SK-N-SH treated with all-trans-retinoic acid at 6 μM for 48 hours (cell line): ENCODE data around the gene NPY5R.

Experiments used
- ATAC-seq: fragments of 200-7000 bp; cut with Tn5 transposase; 3 replicates; pipeline ENCODE4 v1.9.1; 2020; ENCODE audit warnings: mild to moderate bottlenecking, moderate library complexity
- ARNTL ChIP-seq: fragments of 450-650 bp; formaldehyde crosslinking; IDR thresholded peaks from 2 replicates; pipeline ENCODE4 v1.5.0; 2020; ENCODE audit warnings: low read depth, mild to moderate bottlenecking, moderate library complexity, borderline replicate concordance
- BACH2 ChIP-seq: fragments of 250-450 bp; sonication (Bioruptor Pico); IDR thresholded peaks from 2 replicates; pipeline ENCODE4 v1.9.0; 2021; ENCODE audit warnings: mild to moderate bottlenecking, borderline replicate concordance
- ESRRG ChIP-seq: fragments of 250-450 bp; sonication (Bioruptor Pico); IDR thresholded peaks from 2 replicates; pipeline ENCODE4 v1.6.1; 2021; ENCODE audit warnings: mild to moderate bottlenecking
- GLIS3 ChIP-seq: fragments of 250-450 bp; sonication (Bioruptor Pico); IDR thresholded peaks from 2 replicates; pipeline ENCODE4 v1.5.0; 2020; ENCODE audit warnings: mild to moderate bottlenecking, moderate library complexity
- ISL1 ChIP-seq: fragments of 250-450 bp; sonication (Bioruptor Pico); IDR thresholded peaks from 2 replicates; pipeline ENCODE4 v2.1.2; 2022; ENCODE audit warnings: mild to moderate bottlenecking, moderate library complexity
- OSR1 ChIP-seq: fragments of 250-450 bp; sonication (Bioruptor Pico); IDR thresholded peaks from 2 replicates; pipeline ENCODE4 v1.8.0; 2022; ENCODE audit warnings: moderate library complexity, mild to moderate bottlenecking, inconsistent platforms
- PPARA ChIP-seq: fragments of 250-450 bp; sonication (Bioruptor Pico); IDR thresholded peaks from 2 replicates; pipeline ENCODE4 v1.5.0; 2020; ENCODE audit warnings: mild to moderate bottlenecking, borderline replicate concordance
- RARB ChIP-seq: fragments of 250-450 bp; sonication (Bioruptor Pico); IDR thresholded peaks from 2 replicates; pipeline ENCODE4 v1.8.0; 2021; ENCODE audit warnings: mild to moderate bottlenecking, moderate library complexity
- TCF4 ChIP-seq: fragments of 250-450 bp; sonication (Bioruptor Pico); IDR thresholded peaks from 2 replicates; pipeline ENCODE4 v1.8.0; 2021; ENCODE audit warnings: mild to moderate bottlenecking, moderate library complexity, borderline replicate concordance
- TOX ChIP-seq: fragments of 250-450 bp; sonication (Bioruptor Pico); IDR thresholded peaks from 2 replicates; pipeline ENCODE4 v1.8.0; 2021; ENCODE audit warnings: mild to moderate bottlenecking, moderate library complexity, borderline replicate concordance
- ZC3H10 ChIP-seq: fragments of 250-450 bp; sonication (Bioruptor Pico); IDR thresholded peaks from 2 replicates; pipeline ENCODE4 v1.5.1; 2021; ENCODE audit warnings: mild to moderate bottlenecking, moderate library complexity
- ZFP3 ChIP-seq: fragments of 250-450 bp; sonication (Bioruptor Pico); IDR thresholded peaks from 2 replicates; pipeline ENCODE4 v1.5.0; 2020; ENCODE audit warnings: mild to moderate bottlenecking, moderate library complexity
- ZFP30 ChIP-seq: fragments of 450-650 bp; formaldehyde crosslinking; IDR thresholded peaks from 2 replicates; pipeline ENCODE4 v1.5.0; 2022; ENCODE audit warnings: mild to moderate bottlenecking, moderate library complexity
- ZNF565 ChIP-seq: fragments of 450-650 bp; formaldehyde crosslinking; conservative IDR thresholded peaks from 2 replicates; pipeline ENCODE4 v1.5.0; 2020; ENCODE audit warnings: low read depth, mild to moderate bottlenecking, moderate library complexity
- ZNF70 ChIP-seq: fragments of 450-650 bp; formaldehyde crosslinking; IDR thresholded peaks from 2 replicates; pipeline ENCODE4 v1.5.0; 2020; ENCODE audit warnings: mild to moderate bottlenecking, moderate library complexity
- ZNF8 ChIP-seq: fragments of 450-650 bp; formaldehyde crosslinking; IDR thresholded peaks from 2 replicates; pipeline ENCODE4 v1.5.0; 2020; ENCODE audit warnings: mild to moderate bottlenecking, moderate library complexity
- TF ChIP-seq, protein P1 (sequence below): fragments of 250-450 bp; sonication (Bioruptor Pico); IDR thresholded peaks from 2 replicates; pipeline ENCODE4 v1.8.0; 2020; ENCODE audit warnings: mild to moderate bottlenecking, moderate library complexity, borderline replicate concordance
- TF ChIP-seq, protein P2 (sequence below): fragments of 250-450 bp; sonication (Bioruptor Pico); IDR thresholded peaks from 2 replicates; pipeline ENCODE4 v1.5.1; 2021; ENCODE audit warnings: mild to moderate bottlenecking, moderate library complexity
- TF ChIP-seq, protein P3 (sequence below): fragments of 250-450 bp; sonication (Bioruptor Pico); IDR thresholded peaks from 2 replicates; pipeline ENCODE4 v1.8.0; 2021; ENCODE audit warnings: low read depth, mild to moderate bottlenecking, moderate library complexity, borderline replicate concordance
- TF ChIP-seq, protein P4 (sequence below): fragments of 250-450 bp; sonication (Bioruptor Pico); IDR thresholded peaks from 2 replicates; pipeline ENCODE4 v1.5.1; 2020; ENCODE audit warnings: low read depth, mild to moderate bottlenecking, moderate library complexity
- TF ChIP-seq, protein P5 (sequence below): fragments of 250-450 bp; sonication (Bioruptor Pico); IDR thresholded peaks from 2 replicates; pipeline ENCODE4 v1.5.0; 2020; ENCODE audit warnings: mild to moderate bottlenecking, moderate library complexity

Gene NPY5R

DNA sequence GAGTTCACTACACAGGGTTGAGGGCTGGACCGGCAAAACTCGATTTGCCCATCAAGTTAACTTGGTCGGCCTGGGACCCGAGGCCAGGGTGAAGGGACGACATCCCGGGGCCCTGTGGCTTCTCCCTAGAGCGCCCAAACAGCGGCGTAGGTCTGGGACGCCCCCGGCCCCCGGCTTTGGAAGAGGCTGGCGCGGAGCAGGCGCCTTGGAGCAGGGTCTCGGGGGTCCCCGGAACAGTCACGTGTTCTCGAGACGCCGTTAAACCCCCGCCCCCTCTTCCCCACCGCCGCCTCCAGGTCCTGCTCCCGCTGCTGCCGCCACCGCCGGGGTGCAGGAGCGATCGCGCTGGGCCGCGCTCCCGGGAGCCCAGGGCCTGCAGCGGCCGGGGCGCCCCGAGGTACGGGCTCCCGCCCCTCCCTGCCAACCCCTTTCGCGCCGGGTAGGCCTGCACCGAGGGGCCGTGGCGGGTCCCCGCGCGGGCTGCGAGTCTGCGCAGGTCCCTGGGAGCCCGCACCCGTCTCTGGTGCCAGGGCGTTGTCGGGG, at the start of gene NPY5R:
Gene NPY5R (plus strand): TSS at position 289 of the 543 bp plus-strand sequence. CDS start 6,382 bp downstream, outside the sequence.
- TF ChIP-seq ZFP30 (CRISPR knock-in tag) (no peak), TOX (CRISPR knock-in tag) (no peak), ESRRG (CRISPR knock-in tag) (no peak), PPARA (CRISPR knock-in tag) (no peak), GLIS3 (CRISPR knock-in tag) (no peak), ZNF70 (CRISPR knock-in tag) (no peak)
- peak; percentile 44; the same call in 2 of the 3 replicates for ATAC-seq

DNA sequence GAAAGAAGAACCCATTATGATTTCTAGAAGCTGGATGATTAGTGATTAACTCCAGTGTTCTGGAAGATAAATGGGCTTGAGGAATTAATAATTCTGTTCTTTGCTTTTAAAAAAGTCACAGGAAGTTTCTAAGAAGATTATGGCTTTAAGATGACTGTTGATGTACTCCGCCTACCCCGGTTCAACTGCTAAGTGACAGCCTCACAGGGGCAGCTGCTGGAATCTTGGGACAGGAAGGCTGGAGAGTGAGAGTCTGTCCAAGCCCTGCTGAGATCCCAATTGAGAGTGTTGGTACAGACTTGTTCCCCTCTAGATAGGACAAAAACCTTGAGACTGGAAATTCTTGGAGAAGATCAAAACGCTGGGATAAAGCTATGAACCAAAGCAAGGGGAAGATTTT, 48.6 kb upstream of the NPY5R start:
- no peak for ATAC-seq
- TF ChIP-seq ZFP3 (CRISPR knock-in tag), result no peak
- TF ChIP-seq, protein P1, sequence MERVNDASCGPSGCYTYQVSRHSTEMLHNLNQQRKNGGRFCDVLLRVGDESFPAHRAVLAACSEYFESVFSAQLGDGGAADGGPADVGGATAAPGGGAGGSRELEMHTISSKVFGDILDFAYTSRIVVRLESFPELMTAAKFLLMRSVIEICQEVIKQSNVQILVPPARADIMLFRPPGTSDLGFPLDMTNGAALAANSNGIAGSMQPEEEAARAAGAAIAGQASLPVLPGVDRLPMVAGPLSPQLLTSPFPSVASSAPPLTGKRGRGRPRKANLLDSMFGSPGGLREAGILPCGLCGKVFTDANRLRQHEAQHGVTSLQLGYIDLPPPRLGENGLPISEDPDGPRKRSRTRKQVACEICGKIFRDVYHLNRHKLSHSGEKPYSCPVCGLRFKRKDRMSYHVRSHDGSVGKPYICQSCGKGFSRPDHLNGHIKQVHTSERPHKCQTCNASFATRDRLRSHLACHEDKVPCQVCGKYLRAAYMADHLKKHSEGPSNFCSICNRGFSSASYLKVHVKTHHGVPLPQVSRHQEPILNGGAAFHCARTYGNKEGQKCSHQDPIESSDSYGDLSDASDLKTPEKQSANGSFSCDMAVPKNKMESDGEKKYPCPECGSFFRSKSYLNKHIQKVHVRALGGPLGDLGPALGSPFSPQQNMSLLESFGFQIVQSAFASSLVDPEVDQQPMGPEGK (CRISPR knock-in tag), result no peak
- no peak for TF ChIP-seq ZFP30 (CRISPR knock-in tag)
- TF ChIP-seq, protein P2, sequence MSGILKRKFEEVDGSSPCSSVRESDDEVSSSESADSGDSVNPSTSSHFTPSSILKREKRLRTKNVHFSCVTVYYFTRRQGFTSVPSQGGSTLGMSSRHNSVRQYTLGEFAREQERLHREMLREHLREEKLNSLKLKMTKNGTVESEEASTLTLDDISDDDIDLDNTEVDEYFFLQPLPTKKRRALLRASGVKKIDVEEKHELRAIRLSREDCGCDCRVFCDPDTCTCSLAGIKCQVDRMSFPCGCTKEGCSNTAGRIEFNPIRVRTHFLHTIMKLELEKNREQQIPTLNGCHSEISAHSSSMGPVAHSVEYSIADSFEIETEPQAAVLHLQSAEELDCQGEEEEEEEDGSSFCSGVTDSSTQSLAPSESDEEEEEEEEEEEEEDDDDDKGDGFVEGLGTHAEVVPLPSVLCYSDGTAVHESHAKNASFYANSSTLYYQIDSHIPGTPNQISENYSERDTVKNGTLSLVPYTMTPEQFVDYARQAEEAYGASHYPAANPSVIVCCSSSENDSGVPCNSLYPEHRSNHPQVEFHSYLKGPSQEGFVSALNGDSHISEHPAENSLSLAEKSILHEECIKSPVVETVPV (CRISPR knock-in tag), result no peak
- no peak for TF ChIP-seq ZC3H10
- no peak for TF ChIP-seq ARNTL (CRISPR knock-in tag)
- TF ChIP-seq, protein P3, sequence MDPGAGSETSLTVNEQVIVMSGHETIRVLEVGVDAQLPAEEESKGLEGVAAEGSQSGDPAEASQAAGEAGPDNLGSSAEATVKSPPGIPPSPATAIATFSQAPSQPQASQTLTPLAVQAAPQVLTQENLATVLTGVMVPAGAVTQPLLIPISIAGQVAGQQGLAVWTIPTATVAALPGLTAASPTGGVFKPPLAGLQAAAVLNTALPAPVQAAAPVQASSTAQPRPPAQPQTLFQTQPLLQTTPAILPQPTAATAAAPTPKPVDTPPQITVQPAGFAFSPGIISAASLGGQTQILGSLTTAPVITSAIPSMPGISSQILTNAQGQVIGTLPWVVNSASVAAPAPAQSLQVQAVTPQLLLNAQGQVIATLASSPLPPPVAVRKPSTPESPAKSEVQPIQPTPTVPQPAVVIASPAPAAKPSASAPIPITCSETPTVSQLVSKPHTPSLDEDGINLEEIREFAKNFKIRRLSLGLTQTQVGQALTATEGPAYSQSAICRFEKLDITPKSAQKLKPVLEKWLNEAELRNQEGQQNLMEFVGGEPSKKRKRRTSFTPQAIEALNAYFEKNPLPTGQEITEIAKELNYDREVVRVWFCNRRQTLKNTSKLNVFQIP, result no peak
- no peak for TF ChIP-seq ESRRG (CRISPR knock-in tag)
- TF ChIP-seq ZNF70 (CRISPR knock-in tag), result no peak
- no peak for TF ChIP-seq GLIS3 (CRISPR knock-in tag)
- no peak for TF ChIP-seq ISL1 (CRISPR knock-in tag)
- no peak for TF ChIP-seq OSR1 (CRISPR knock-in tag)
- TF ChIP-seq ZNF565, result no peak
- TF ChIP-seq ZNF8 (CRISPR knock-in tag), result no peak
- TF ChIP-seq BACH2, result no peak
- TF ChIP-seq TOX (CRISPR knock-in tag), result no peak
- TF ChIP-seq TCF4 (CRISPR knock-in tag), result no peak
- TF ChIP-seq, protein P4, sequence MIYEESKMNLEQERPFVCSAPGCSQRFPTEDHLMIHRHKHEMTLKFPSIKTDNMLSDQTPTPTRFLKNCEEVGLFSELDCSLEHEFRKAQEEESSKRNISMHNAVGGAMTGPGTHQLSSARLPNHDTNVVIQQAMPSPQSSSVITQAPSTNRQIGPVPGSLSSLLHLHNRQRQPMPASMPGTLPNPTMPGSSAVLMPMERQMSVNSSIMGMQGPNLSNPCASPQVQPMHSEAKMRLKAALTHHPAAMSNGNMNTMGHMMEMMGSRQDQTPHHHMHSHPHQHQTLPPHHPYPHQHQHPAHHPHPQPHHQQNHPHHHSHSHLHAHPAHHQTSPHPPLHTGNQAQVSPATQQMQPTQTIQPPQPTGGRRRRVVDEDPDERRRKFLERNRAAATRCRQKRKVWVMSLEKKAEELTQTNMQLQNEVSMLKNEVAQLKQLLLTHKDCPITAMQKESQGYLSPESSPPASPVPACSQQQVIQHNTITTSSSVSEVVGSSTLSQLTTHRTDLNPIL (CRISPR knock-in tag), result no peak
- TF ChIP-seq, protein P5, sequence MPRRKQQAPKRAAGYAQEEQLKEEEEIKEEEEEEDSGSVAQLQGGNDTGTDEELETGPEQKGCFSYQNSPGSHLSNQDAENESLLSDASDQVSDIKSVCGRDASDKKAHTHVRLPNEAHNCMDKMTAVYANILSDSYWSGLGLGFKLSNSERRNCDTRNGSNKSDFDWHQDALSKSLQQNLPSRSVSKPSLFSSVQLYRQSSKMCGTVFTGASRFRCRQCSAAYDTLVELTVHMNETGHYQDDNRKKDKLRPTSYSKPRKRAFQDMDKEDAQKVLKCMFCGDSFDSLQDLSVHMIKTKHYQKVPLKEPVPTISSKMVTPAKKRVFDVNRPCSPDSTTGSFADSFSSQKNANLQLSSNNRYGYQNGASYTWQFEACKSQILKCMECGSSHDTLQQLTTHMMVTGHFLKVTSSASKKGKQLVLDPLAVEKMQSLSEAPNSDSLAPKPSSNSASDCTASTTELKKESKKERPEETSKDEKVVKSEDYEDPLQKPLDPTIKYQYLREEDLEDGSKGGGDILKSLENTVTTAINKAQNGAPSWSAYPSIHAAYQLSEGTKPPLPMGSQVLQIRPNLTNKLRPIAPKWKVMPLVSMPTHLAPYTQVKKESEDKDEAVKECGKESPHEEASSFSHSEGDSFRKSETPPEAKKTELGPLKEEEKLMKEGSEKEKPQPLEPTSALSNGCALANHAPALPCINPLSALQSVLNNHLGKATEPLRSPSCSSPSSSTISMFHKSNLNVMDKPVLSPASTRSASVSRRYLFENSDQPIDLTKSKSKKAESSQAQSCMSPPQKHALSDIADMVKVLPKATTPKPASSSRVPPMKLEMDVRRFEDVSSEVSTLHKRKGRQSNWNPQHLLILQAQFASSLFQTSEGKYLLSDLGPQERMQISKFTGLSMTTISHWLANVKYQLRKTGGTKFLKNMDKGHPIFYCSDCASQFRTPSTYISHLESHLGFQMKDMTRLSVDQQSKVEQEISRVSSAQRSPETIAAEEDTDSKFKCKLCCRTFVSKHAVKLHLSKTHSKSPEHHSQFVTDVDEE (CRISPR knock-in tag), result no peak

DNA sequence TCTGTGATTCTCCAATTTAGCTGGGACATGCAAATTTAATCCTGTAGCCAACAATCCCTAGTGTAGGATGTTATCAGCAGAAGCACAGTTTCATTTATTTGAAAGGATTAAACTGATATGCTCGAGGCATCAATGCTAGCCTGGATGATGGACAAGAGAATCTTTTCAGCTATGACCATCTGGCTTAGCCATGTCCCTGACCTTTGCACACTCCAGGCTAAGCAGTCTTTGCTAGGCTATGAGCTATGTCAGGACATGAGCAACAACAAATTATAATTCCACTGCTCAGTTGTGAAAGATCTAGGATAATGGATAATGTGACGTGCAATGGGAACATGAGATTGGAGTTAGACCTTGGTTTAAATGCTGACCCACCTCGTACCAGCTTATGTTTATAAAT, 43.2 kb upstream of the NPY5R start:
- TF ChIP-seq ZC3H10 (no peak), ARNTL (CRISPR knock-in tag) (no peak), RARB (CRISPR knock-in tag) (no peak)
- TF ChIP-seq, protein P1 (CRISPR knock-in tag), result no peak
- no peak for ATAC-seq
